Gastrocnemius medialis (tissue), 4 donors: Measurements from ENCODE around the gene NCK1. TPM values are rescaled to one million over a fixed set of nuclear protein-coding genes. Genes with fewer than 3 reads are reported as not detected.

ENCODE experiments used
- ATAC-seq, 2 donors: fragments of 150-250 bp; one replicate each; pipeline ENCODE4 v1.9.1; 2016
- DNase-seq, 2 donors: peaks; one replicate each; pipeline ENCODE4 v3.0.0-alpha.2; 2019
- H3K27ac ChIP-seq, 4 donors: fragments of 200-600 bp; sonication (generic); 1 replicate in 1 of 4; 2 replicates in 3 of 4; pipeline ENCODE4 v1.5.1; 2016 to 2018; ENCODE audit warnings: mild to moderate bottlenecking in 2 of 4, moderate library complexity in 1 of 4
- H3K27me3 ChIP-seq, 3 donors: fragments of 200-600 bp; sonication (generic) in 2 of 3; 1 replicate in 1 of 3; 2 replicates in 2 of 3; pipeline versions ENCODE4 v1.5.1 to v1.6.0; 2016 to 2019; ENCODE audit warnings: mild to moderate bottlenecking in 1 of 3, moderate library complexity in 1 of 3
- H3K36me3 ChIP-seq, 2 donors: fragments of 200-600 bp; sonication (generic) in 1 of 2; one replicate each; pipeline ENCODE4 v1.5.1; 2017 to 2018
- H3K4me1 ChIP-seq, 2 donors: fragments of 200-600 bp; sonication (generic) in 1 of 2; one replicate each; pipeline ENCODE4 v1.5.1; 2016 to 2017; ENCODE audit warnings: mild to moderate bottlenecking in 2 of 2
- H3K4me3 ChIP-seq, 4 donors: fragments of 200-600 bp; sonication (generic) in 3 of 4; 1 replicate in 1 of 4; 2 replicates in 3 of 4; pipeline ENCODE4 v1.5.1; 2016 to 2019; ENCODE audit warnings: mild to moderate bottlenecking in 2 of 4
- H3K9me3 ChIP-seq, 3 donors: fragments of 200-600 bp; sonication (generic) in 2 of 3; 1 replicate in 1 of 3; 2 replicates in 2 of 3; pipeline ENCODE4 v1.5.1; 2016 to 2019
- POLR2A ChIP-seq, 2 donors: fragments of 450-650 bp; IDR thresholded peaks; one replicate each; pipeline ENCODE4 v1.6.1; 2017; ENCODE audit warnings: antibody characterized with exemption in 2 of 2, mild to moderate bottlenecking in 2 of 2, moderate library complexity in 2 of 2
- in situ Hi-C, 4 donors: fragments of 200-750 bp; cut with MboI; loops; one replicate each; pipeline versions ENCODE4 v1.15.0 to v1.8.0; 2017; ENCODE audit warnings: low sequenced_read_pairs in 4 of 4
- intact Hi-C: fragments of 100-400 bp; cut with DNase I; formaldehyde crosslinking; loops from one replicate; pipeline ENCODE4 v1.15.1; 2023; ENCODE audit warnings: low total_unique reads
- total RNA-seq, 4 donors: library from RNA; depleted of rRNA; stranded (reverse); fragments of >200 nt; gene quantifications; one replicate each; pipeline versions ENCODE4 v1.1.0 to v1.2.3, GENCODE V29; 2016
- TF ChIP-seq, protein P1 (sequence below), 5 experiments: fragments of 450-650 bp in 3 of 5; fragments of 200-600 bp in 2 of 5; sonication (generic) in 2 of 5; IDR thresholded peaks in 4 of 5; conservative IDR thresholded peaks in 1 of 5; 1 replicate in 4 of 5; 2 replicates in 1 of 5; pipeline ENCODE4 v1.5.1; 2016 to 2019; ENCODE audit warnings: antibody characterized with exemption in 5 of 5, mild to moderate bottlenecking in 3 of 5, moderate library complexity in 3 of 5

The NCK1 gene
- total RNA-seq, 4 donors from 2014 or later, result 23.5 to 36.6 (median 27.0) TPM

DNA sequence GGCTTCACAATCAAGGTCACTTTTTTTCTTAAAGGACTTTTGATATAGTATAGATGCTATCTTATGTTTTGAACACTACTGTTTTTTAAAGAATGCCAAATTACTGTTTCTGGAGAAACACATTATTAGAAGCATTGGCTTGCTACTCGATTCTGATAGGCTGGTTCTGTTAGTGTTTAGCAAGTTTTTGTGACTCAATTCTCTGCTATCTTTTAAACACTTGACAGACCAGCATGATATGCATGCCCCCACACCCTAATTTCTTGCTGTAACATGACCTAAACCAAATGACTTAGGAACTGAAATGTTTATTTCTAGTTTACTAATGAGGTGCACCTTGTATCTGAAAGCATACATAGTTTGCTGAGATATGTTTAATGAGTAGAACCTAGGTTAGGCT, 90.3 kb downstream of the NCK1 start:
- Histone ChIP-seq H3K4me3 (no peak overlapping the region), H3K4me1 (peaks cover 4 to 13% of the 10 kb centered on the region in 2 donors), H3K36me3 (no peaks in the 10 kb centered on the region), H3K27me3 (no peaks in the 10 kb centered on the region), H3K27ac (no peak overlapping the region), H3K9me3 (no peaks in the 10 kb centered on the region)
- intact Hi-C loops, result no loop called here
- ATAC-seq, result no peak
- TF ChIP-seq POLR2A (IDR thresholded peaks at IDR 0.05), result no peak
- TF ChIP-seq, protein P1, sequence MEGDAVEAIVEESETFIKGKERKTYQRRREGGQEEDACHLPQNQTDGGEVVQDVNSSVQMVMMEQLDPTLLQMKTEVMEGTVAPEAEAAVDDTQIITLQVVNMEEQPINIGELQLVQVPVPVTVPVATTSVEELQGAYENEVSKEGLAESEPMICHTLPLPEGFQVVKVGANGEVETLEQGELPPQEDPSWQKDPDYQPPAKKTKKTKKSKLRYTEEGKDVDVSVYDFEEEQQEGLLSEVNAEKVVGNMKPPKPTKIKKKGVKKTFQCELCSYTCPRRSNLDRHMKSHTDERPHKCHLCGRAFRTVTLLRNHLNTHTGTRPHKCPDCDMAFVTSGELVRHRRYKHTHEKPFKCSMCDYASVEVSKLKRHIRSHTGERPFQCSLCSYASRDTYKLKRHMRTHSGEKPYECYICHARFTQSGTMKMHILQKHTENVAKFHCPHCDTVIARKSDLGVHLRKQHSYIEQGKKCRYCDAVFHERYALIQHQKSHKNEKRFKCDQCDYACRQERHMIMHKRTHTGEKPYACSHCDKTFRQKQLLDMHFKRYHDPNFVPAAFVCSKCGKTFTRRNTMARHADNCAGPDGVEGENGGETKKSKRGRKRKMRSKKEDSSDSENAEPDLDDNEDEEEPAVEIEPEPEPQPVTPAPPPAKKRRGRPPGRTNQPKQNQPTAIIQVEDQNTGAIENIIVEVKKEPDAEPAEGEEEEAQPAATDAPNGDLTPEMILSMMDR (IDR thresholded peaks at IDR 0.05 in 4 of 5, conservative IDR thresholded peaks at IDR 0.05 in 1 of 5), result no peak
- in situ Hi-C loops, result no loop called here
- DNase-seq, result no peak

DNA sequence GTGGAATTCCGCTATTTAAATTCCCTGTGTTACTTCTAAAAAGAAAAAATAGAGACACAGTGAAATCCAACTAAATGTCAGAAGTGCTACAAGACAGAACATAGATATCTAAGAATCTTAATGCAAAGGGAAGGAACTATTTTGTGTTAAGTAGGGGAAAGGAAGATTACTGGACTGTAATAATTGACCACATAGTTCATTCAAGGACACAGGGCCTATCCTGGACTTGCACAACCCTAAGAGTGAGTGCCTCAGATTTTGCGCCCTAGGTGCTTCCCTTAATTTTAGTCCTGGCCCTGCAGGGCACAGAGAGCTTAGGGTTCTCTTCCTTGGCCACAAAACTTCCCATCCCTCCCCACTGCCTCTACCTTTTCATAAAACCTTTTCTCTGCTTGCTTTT, 92.2 kb downstream of the NCK1 start:
- no peak overlapping the region for H3K27ac ChIP-seq

DNA sequence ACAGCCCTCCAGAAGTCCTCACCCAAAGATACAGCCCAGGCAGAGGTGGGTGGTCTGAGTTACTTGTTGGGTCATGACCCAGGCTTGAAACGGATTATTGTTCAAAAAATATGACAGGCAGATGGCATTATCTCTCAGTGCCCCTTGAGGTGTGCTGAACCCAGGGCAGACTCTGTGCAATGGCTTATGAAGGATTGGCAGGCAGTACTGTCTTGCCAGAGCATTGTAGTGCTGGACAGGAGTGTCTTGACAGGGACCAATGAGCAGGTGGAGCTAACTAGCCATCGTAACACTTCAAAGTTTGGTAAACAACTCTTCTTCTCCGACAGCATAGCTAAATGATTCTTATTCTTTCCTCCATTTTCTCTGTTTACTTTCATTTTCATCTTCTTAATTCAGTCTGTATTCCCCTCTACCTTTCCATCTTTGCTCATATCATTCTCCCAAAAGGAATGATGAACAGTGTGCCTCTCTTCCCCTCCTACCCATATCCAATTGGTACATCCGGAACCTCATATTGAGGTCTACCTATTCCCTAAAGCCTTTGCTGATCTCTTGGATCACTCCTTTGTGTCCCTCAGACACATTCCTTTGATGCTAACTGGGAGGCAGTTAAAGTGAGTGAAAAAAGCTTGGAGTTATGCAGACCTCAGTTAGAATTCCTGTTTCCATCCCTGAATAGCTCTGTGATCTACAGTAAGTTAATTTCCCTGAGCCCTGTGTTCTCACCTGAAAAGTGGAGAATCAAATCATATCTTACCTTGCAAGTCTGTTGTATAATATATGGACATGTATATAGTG, 93.2 kb downstream of the NCK1 start:
- H3K36me3 ChIP-seq, result no peaks in the 10 kb centered on the region
- peaks cover 0 to 2% of the 10 kb centered on the region in 2 donors for H3K4me1 ChIP-seq
- H3K27ac ChIP-seq, result no peak overlapping the region
- DNase-seq (no peak), ATAC-seq (no peak)
- H3K27me3 ChIP-seq, result no peaks in the 10 kb centered on the region
- intact Hi-C loops, result no loop called here
- no peaks in the 10 kb centered on the region for H3K9me3 ChIP-seq
- in situ Hi-C loops, result no loop called here
- no peak overlapping the region for H3K4me3 ChIP-seq
- TF ChIP-seq POLR2A (IDR thresholded peaks at IDR 0.05), result no peak
- TF ChIP-seq, protein P1 (IDR thresholded peaks at IDR 0.05 in 4 of 5, conservative IDR thresholded peaks at IDR 0.05 in 1 of 5), result no peak

More for the DNA sequence above, 92.2 kb downstream of the NCK1 start:
- no peak for ATAC-seq
- Histone ChIP-seq H3K4me3 (no peak overlapping the region), H3K36me3 (no peaks in the 10 kb centered on the region), H3K27me3 (no peaks in the 10 kb centered on the region), H3K9me3 (no peaks in the 10 kb centered on the region), H3K4me1 (peaks cover 1 to 4% of the 10 kb centered on the region in 2 donors)
- TF ChIP-seq, protein P1 (IDR thresholded peaks at IDR 0.05 in 4 of 5, conservative IDR thresholded peaks at IDR 0.05 in 1 of 5), result no peak
- TF ChIP-seq POLR2A (IDR thresholded peaks at IDR 0.05), result no peak
- intact Hi-C loops (no loop called here), in situ Hi-C loops (no loop called here)
- DNase-seq, result no peak

DNA sequence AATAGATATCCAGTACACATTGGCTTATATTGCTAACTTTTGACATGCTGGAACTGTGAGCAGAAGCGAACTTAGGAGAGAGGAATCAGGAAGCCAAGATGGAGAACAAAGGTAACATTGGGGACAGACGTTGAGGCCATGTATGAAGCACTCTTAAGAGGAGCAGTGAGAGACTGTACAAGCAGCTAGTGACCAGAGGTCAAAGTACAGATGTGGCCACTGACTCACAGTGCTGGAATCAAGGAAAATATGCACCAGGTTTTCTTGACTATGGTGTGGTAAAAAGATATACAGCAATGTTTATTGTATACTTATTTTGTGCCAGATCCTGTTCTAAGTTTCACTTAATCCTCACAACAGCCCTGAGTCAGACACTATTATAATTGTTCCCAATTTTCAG, 93.8 kb downstream of the NCK1 start:
- no peak for DNase-seq
- Histone ChIP-seq H3K27ac (no peak overlapping the region), H3K4me3 (no peak overlapping the region), H3K27me3 (no peaks in the 10 kb centered on the region), H3K9me3 (no peaks in the 10 kb centered on the region), H3K4me1 (no peaks in the 10 kb centered on the region), H3K36me3 (no peaks in the 10 kb centered on the region)
- ATAC-seq, result no peak
- intact Hi-C loops (no loop called here), in situ Hi-C loops (no loop called here)
- TF ChIP-seq, protein P1 (IDR thresholded peaks at IDR 0.05 in 4 of 5, conservative IDR thresholded peaks at IDR 0.05 in 1 of 5), result no peak
- TF ChIP-seq POLR2A (IDR thresholded peaks at IDR 0.05), result no peak
